ENCODE data around the gene SLC25A21.
"Not testable (repeated sequence)": the region's sequence is repeated elsewhere in the genome, so short reads cannot be mapped to it uniquely, and the experiment has no call there.

SLC25A21 gene

DNA sequence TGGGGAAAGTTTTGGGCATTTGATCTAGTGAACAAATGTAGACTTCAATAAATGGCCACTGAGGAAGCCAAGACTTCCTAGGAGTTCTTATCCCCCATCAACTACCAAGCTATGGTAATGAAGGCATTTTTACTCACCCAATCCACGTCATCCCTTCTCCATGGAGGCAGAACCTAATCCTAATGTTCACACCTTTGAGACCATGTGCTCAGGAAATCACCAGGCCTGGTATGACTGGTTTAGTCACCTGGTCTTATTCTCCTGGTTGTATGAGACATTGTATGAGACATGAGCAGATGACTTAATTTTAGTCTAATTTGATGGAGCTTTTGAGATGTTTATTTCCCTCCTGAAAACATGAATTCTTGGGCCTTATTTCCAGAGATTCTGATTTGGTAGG is 422.2 kb downstream of the SLC25A21 start:
- DNase-seq: no peak

DNA sequence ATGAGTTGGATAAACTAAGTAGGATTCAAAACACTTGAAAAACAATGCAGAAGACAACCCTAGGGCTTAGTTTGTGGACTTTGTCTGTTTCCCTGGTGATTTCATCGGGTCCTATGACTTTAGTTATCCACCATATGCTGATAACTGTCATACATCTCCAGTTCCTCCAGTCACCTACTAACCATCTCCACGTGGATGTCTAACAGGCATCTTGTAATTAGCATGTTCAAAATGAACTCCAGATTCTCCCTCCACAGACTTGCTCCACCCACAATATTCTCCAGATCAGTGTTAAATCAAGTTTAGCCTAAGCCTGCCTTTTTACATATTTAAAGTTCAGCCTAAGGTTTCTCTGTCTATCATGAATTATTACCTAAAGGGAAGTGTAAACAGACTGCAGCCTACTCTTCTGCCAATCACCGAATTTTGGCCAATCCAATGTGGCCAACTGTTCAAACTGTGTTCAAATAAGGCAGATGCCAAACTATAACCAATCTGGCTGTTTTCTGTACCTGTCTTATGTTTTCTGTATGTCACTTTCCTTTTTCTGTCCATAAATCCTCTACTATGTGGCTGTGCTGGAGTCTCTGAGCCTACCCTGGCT is 423.7 kb downstream of the SLC25A21 start:
- DNase-seq: no peak

DNA sequence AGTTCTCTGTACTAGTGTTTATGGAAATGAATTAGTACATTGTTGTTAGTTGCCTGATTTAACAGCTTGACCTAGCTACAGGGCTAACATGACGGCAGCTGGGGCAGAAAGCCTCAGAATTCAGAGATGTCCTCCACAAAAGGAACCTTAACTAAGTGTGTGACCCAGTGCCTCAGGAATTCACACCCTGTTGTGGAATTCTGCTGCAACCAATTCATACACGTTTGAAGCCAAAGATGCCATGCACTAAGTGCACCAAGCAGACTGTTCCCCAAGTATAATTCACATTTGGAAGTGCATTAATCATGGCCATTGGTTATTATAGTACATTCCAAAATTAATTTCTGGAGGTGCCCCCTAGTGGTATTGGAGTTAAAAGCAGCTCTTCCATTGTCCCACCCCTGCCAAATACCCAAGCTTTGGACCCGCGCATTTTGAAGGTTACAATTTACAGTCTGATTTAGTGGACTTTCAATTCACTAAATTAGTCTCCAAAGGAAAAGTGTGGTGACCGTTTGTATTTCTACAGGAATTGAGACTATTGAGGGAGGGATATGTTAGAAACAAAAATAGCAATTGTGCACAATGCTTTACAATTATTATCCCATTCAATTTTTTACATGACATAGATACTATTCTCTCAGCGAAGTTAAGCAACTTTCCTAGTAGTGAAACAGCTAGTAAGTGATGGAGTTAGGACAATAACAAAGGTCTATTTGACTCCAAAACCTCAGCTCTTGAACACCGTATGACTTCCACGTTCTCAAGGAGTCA is 424.8 kb downstream of the SLC25A21 start:
- DNase-seq: no peak

GRCh38 chr14:36746872-36747271 is 425.5 kb downstream of the SLC25A21 start:
- DNase-seq: no peak

DNA sequence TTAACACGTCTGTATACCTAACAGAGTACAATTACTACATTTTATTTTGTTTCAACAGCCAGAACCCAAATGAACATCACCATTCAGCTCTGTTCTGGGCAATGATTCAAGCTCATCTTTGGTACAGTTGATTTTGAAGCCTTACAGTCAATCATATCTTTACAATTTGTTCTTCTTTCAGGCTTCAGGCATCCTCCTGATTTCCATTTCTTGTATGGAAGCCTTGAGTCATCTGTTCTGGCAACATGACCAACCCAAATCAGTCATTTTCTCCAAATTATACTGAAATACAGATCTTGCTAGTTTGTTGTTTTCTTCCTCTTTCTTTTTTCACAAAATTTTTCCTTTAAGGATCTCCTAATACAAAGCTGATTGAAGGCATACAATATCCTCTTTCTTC is 430.5 kb downstream of the SLC25A21 start:
- DNase-seq: no peak

DNA sequence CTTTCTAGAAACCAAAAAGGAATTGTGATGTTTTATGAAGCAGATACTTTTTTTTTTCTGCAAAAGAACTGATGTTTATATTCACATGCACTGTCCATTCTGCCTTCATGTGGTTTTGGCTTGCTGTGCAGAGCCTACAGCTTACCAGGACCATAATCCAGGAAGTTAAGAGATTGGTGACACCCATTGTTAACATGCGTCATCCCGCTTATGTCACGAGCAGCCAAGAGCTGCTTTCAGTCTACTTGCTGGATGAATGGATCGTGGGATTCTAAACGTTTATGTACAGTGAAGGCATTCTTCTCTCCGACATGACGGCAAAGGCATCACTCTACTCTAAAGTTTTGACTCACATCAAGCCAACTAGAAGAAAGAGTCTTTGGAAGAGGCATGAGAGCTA is 434.1 kb downstream of the SLC25A21 start:
- no peak for DNase-seq

- no peak for DNase-seq
Measured at GRCh38 chr14:36726128-36726527, 446.3 kb downstream of the SLC25A21 start.

- DNase-seq: no peak
Measured at GRCh38 chr14:36724162-36724561, 448.2 kb downstream of the SLC25A21 start.

GRCh38 chr14:36723530-36723929 is 448.9 kb downstream of the SLC25A21 start:
- no peak for DNase-seq

GRCh38 chr14:36721877-36722276 is 450.5 kb downstream of the SLC25A21 start:
- DNase-seq: no peak

DNA sequence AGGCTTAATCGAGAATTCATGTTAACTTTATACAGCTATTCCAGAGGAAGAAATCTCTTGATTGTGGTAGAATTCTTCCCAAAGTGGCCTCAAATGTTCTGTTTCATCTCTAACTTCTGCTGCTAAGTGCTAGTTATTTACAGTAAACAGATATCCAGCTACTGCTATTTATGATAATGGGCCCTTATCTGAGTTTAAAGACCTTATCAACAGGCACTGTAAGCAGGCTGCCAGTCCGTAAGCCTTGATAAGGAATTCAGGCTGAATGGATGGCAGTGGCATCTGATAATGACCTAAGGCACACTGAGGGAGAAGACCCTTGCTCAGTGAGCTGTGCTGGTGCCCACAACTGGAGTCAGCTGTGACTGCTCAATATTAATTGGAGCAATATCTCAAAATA is 451.7 kb downstream of the SLC25A21 start:
- DNase-seq: no peak

- no peak for DNase-seq
Measured at GRCh38 chr14:36719823-36720222, 452.6 kb downstream of the SLC25A21 start.

DNA sequence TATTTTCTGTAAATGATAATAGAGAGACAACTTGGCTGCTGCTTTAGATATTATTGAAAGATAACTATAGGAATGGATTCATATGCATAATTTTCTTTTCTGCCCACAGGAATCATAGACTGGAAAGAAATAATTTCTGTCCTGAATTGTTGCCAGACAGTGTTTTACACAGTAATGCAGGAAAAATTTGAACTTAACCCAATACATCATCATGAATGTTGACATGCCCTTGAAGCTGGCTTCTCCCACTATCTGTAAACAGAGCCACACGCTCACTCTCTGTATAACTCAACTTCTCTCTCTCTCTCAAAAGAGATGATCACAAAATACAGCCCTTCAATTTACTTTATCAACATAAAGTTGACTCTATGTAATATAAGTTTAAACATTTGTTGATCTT is 454.2 kb downstream of the SLC25A21 start:
- no peak for DNase-seq

DNA sequence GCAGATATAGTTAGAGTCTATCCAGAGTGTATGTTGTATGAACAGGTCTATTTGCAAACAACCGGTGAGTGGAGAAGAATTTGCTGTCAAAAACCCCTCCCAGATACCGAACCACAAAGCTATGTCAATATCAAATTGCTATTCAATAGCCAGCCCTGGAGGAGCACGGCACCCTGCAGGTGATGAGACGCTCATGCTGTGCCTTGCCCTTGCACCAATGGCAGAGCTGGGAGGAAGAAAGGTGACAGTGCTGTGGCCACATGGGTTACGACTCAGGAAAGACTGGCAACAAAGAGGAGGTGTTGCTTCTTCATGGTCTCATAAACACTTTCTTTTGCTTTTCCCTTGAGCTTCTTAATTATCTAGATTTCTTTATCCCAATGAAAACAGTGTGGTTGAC is 455.0 kb downstream of the SLC25A21 start:
- DNase-seq: no peak

DNA sequence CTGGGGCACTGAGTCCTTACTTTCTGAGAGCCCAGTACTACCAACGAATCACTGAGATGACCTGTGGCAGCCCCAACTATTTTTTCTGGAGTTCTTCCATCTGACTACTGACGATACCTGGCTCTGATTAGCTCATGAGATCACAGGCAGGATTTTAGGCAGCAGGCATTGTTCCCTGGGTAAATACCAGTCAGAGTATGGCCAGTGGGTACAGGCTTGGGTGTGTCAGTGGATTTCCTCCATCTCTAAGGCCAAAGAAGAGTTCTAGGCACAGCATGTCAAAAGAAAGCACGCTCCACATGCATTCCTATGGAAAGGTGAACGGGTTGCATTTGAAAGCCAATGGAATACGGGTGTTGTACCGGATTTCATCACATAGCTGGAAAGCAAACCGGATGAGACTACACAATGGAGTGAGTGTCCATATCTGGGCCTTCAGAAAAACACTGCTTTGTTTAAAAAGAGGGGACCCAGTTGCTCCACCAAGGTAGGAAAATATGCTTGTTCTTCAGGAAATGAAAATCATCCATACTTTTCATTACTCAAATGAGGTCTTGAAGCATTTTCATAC is 455.7 kb downstream of the SLC25A21 start:
- no peak for DNase-seq

DNA sequence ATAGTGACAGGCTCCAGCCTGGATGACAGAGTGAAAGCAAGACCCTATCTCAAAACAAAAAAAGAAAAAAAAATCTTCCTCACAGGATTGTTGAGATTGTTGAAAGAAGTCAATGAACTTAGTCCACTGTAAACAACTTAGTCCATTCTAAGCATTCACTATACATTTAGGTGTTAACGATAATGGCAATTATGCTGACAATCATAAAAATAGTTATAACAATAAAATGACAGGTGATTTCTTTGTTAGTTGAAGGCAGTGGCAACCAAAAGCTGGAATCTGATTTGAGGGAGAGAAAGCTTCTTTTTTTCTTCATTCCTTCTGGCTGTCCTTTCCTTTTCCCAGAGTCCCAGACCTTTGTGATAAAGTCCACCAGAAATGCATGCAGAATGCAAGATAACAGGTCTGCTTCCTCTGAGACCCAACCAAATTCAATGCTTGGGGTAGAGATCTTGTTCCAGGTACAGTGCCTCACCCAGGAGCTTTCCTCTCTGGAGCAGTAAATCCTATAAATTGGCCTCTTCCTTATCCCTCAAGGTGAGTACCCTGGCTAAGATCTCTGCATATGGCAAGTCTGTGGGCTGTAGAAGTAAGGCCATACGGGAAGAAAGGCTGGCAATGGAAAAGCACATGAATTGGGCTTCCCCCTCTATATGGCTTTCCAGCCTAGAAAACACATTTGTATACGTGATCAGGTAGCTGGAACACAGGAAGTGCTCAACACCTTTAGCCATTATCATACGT is 458.3 kb downstream of the SLC25A21 start:
- DNase-seq: no peak

- no peak for DNase-seq
Measured at GRCh38 chr14:36707570-36707969, 464.8 kb downstream of the SLC25A21 start.

- DNase-seq: no peak
Measured at GRCh38 chr14:36702474-36702873, 469.9 kb downstream of the SLC25A21 start.

GRCh38 chr14:36701132-36701531 is 471.3 kb downstream of the SLC25A21 start:
- DNase-seq: no peak

- DNase-seq: no peak
Measured at GRCh38 chr14:36700651-36701050, 471.8 kb downstream of the SLC25A21 start.

DNA sequence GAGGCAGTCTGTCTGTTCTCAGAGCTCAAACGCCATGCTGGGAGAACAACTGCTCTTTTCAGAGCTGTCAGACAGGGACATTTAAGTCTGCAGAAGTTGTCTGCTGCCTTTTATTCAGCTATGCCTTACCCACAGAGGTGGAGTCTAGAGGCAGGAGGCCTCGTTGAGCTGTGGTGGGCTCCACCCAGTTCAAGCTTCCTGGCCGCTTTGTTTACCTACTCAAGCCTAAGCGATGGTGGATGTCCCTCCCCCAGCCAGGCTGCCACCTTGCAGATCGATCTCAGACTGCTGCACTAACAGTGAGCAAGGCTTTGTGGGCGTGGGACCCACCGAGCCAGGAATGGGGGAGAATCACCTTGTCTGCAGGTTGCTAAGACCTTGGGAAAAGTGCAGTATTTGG is 473.0 kb downstream of the SLC25A21 start:
- DNase-seq: not testable (repeated sequence)

- DNase-seq: no peak
Measured at GRCh38 chr14:36690311-36691040, 481.9 kb downstream of the SLC25A21 start.

DNA sequence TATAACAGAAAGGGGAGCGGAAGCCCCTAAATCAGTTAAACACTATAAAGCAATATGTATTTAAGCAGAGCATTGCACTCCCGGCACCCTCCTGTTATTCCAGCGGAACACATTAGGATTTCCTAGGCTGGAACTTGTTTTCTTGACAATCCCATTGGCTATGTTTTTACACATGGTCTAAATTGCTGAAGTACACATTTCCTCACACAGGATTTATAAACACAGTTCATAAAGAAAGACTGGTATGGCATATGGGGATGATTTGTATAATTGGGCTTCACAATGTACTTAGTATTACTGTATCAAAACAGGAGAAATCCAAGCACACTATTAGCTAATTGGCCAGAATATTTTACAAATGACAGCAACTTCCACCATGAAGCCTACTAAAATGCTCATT is 487.5 kb downstream of the SLC25A21 start:
- no peak for DNase-seq

Measured in GDM1 (cell line).